Activated CD8-positive, alpha-beta T cell treated with anti-CD3 and anti-CD28 coated beads, Interleukin-2, amount 10 ng/mL, durations not matched to agents 7 days and 5 days (primary cell): ENCODE measurements around the gene TNFRSF19. TPM values are rescaled to one million over a fixed set of nuclear protein-coding genes. Genes with fewer than 3 reads are reported as not detected.

Source experiments
- ATAC-seq: fragments of 150-1000 bp; cut with Tn5 transposase; one replicate; pipeline ENCODE4 v1.10.0; 2021; ENCODE audit warnings: moderate library complexity
- CTCF ChIA-PET: fragments of 350-600 bp; sonication (Branson Sonifier 250); formaldehyde crosslinking; loops from one replicate; lab custom pipeline; 2021; ENCODE audit warnings: antibody characterized with exemption; lab: Charles Lee
- POLR2A ChIA-PET: fragments of 350-600 bp; sonication (Branson Sonifier 250); formaldehyde crosslinking; loops from one replicate; lab custom pipeline; 2021; ENCODE audit warnings: antibody characterized with exemption; lab: Charles Lee
- DNase-seq: peaks from one replicate; pipeline ENCODE4 v3.0.0-alpha.2; 2020
- H3K27ac Mint-ChIP-seq: one replicate; pipeline ENCODE4 v1.8.0; 2021; ENCODE audit warnings: mild to moderate bottlenecking, mixed read lengths
- H3K27me3 Mint-ChIP-seq: one replicate; pipeline ENCODE4 v1.8.0; 2021; ENCODE audit warnings: low read depth, mixed read lengths
- H3K36me3 Mint-ChIP-seq: one replicate; pipeline ENCODE4 v1.8.0; 2021; ENCODE audit warnings: low read depth, mixed read lengths
- H3K4me1 Mint-ChIP-seq: one replicate; pipeline ENCODE4 v1.8.0; 2021; ENCODE audit warnings: low read depth, mixed read lengths
- H3K4me3 Mint-ChIP-seq: one replicate; pipeline ENCODE4 v1.8.0; 2021; ENCODE audit warnings: mild to moderate bottlenecking, mixed read lengths
- H3K9me3 Mint-ChIP-seq: one replicate; pipeline ENCODE4 v1.8.0; 2022; ENCODE audit warnings: mixed read lengths; ENCODE audit not compliant: insufficient read depth
- total RNA-seq, 2 experiments: library from RNA; stranded (reverse); gene quantifications; one replicate each; pipeline ENCODE4 v1.2.3, GENCODE V29; 2021

The TNFRSF19 gene
- total RNA-seq, 2 experiments from 2014 or later, result 0.11 TPM; not detected in 1

DNA sequence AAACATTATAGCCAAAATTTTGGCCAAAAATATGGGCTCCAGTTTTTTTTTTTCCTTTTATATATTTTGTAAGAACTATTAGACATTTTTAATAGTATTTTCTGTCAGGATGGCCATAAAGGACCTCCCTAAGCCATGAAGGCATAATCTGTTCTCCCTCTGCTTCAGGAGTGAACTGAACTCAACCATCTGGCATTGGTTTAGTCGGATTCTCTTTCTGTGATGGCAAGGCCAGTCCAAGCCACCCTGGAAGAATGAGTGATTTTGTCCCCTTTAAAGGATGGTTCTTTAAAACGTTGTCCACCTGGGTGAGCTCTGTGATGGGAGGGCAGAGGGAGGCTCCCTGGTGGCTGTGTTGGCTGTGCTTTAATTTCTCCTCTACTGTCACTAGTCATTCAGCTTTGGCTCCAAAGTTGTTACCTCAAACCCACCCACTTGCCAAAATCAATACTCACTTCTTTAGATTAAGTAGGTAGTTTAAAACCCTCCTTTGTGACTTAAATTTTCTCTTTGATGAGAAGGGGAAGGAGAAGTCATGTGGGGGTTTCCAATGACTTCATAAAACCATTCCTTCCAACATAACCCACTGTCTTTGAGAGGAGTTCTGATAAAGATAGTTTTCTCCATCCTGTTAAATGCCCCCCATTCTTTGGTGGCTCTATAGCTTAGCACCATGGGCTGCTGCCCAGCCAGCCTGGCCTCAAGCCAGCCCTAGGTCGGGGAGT, 4.4 kb downstream of the TNFRSF19 start:
- DNase-seq (no peak), ATAC-seq (no peak)
- H3K4me1 Mint-ChIP-seq, result peaks cover 6% of the 10 kb centered on the region
- H3K27ac Mint-ChIP-seq, result no peak overlapping the region
- H3K4me3 Mint-ChIP-seq, result no peak overlapping the region
- no peaks in the 10 kb centered on the region for H3K9me3 Mint-ChIP-seq
- CTCF ChIA-PET, result interaction anchor here (0.6 to 1.0 kb wide), 4 partner anchors 9 to 133 kb away, joined by 3 read pairs; no protein-coding TSS in a partner anchor
- POLR2A ChIA-PET, result no interaction called here
- no peaks in the 10 kb centered on the region for H3K36me3 Mint-ChIP-seq
- H3K27me3 Mint-ChIP-seq, result peaks cover 36% of the 10 kb centered on the region

DNA sequence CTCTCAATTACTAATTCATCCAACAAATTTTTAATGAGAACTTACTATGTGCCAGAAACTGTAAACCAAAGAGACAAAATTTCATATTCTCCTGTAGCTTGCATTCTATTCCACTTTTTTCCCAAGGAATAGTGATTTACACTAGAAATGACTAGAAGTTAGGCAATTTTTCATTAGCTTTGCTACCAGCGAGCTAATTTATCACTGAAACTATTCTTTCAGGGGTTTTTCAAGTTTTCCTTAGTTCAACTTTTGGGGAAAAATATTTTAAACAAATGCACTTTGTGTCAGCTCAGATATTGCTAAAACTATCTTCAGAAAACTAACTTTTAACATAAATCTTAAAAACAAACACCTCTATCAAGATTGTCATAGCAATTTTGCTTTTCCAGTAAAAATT, 5.4 kb downstream of the TNFRSF19 start:
- no peak overlapping the region for H3K27ac Mint-ChIP-seq
- DNase-seq (no peak), ATAC-seq (no peak)
- H3K36me3 Mint-ChIP-seq, result no peaks in the 10 kb centered on the region
- peaks cover 13% of the 10 kb centered on the region for H3K4me1 Mint-ChIP-seq
- peaks cover 33% of the 10 kb centered on the region for H3K27me3 Mint-ChIP-seq
- ChIA-PET CTCF (interaction anchor here (0.9 kb wide), 2 partner anchors 10 to 132 kb away, joined by 3 read pairs; no protein-coding TSS in a partner anchor), POLR2A (no interaction called here)
- H3K4me3 Mint-ChIP-seq, result no peak overlapping the region
- no peaks in the 10 kb centered on the region for H3K9me3 Mint-ChIP-seq

DNA sequence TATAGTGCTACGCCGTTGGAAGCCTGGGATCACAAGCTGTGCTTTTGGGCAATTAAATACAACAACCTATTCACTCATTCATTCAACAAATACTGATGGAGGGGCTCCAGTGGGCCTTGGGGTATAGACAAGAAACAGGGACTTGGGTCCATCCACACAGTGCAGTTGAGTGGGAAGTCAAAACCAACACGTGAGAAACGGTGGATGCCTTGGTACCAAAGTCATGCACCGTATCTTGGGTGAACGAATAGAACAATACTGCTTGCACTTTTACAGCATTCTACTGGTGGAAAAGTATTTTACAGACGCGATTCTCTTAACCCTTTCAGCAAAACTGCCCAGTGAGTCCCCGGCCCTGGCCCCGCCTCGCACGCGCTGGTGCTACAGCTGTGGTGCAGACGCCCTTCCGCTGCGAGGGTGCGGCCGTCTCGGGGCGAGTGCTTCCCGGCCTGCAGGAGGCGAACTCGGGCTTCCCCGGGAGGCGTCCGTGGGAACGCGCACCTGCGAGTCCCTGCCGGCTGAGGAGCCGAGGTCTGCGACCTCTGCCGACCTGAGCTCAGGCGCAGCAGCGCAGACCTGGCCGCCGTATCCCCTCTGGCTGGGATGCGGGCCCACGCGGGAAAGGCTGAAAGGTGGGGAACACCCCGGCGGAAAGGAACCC, 8.3 kb downstream of the TNFRSF19 start:
- Mint-ChIP-seq H3K27ac (peak overlapping the region; percentile 55), H3K9me3 (no peaks in the 10 kb centered on the region), H3K4me1 (peaks cover 13% of the 10 kb centered on the region), H3K4me3 (peak overlapping the region; percentile 75), H3K36me3 (no peaks in the 10 kb centered on the region), H3K27me3 (peaks cover 43% of the 10 kb centered on the region)
- ChIA-PET CTCF (interaction anchor here (1.1 to 1.2 kb wide), 3 partner anchors 14 to 310 kb away, joined by 3 read pairs; no protein-coding TSS in a partner anchor), POLR2A (interaction anchor here (1.5 kb wide), 1 partner anchor 311 kb away, joined by 3 read pairs; the partner anchor contains the start of gene MIPEP)
- DNase-seq (peak; percentile 78), ATAC-seq (peak; percentile 77)

DNA sequence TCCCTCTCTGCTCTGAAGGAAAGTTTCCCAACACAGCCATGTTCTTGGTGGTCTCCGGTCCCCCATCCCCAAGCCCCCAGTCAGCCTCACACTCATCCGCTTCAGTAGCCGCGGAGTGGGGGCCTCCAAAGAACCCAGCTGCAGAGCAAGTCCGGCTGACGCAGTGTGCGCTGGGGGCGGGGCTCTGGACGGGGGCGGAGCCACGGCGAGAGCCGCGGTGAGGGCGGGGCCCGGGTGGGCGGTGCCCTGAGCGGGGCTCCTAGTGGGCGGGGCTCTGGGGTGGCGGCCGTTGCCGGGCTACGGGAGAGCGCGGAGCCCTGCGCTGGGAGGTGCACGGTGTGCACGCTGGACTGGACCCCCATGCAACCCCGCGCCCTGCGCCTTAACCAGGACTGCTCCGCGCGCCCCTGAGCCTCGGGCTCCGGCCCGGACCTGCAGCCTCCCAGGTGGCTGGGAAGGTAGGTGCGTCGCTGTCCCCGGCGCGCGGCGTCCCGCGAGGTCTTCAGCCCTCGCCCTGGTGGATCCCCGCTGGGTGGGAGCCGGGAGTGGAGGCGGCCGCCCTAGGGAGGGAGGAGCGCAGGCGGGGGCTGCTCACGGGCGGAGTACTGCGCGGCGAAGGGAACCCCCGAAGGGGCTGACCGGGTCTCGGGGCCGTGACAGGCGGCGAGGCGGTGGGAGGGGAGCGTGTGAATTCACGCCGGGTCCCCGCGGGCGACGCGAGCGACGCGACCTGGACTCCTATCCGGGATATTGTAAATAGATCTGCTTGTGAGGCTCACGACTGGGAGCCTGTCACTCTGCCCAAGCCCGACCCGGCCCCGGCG, 9.1 kb downstream of the TNFRSF19 start:
- peak; percentile 92 for DNase-seq
- H3K27ac Mint-ChIP-seq, result peak overlapping the region; percentile 55
- H3K4me3 Mint-ChIP-seq, result peak overlapping the region; percentile 75
- H3K27me3 Mint-ChIP-seq, result peaks cover 49% of the 10 kb centered on the region
- no peaks in the 10 kb centered on the region for H3K36me3 Mint-ChIP-seq
- ChIA-PET CTCF (interaction anchor here (1.1 to 1.2 kb wide), 2 partner anchors 31 to 309 kb away, joined by 3 read pairs; no protein-coding TSS in a partner anchor), POLR2A (interaction anchor here (1.5 kb wide), 1 partner anchor 310 kb away, joined by 3 read pairs; the partner anchor contains the start of gene MIPEP)
- peak; percentile 92 for ATAC-seq
- H3K4me1 Mint-ChIP-seq, result peaks cover 13% of the 10 kb centered on the region
- H3K9me3 Mint-ChIP-seq, result no peaks in the 10 kb centered on the region

DNA sequence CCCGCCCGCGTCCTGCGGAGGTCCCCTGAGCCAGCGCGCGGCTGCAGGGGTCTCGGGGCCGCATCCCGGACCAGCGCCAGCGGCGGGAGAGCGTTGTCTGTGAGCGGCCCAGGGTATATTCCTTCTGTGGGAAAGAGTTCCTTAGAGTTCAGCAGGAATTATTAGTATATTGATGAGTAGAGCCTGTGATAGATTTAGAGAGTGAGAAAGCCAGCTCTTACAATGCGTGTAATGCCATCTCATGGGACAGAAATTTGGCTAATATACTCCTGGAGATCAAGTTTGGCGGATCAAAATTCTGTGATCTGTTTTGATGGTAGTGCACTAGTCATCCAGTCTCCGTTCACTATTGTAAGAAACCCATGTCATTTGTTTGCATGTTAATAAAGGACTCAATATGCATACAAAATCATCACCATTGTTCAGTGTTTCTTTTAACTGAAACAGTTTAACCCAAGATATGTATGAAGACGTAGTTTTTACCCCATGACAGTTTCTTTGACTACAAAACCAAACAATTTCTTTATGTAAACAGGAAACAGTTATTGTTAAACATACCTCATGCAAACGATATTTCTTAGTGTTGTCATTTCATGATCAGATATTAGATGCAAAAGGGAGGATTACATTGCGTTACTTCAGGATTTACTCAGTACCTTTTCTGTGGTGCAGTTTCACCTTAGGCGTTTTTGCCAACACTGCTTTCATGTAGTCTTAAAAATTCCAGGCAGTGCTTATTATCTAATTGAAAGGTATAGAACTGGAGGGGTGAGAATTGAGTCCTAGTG, 9.9 kb downstream of the TNFRSF19 start:
- POLR2A ChIA-PET, result interaction anchor here (0.9 kb wide), 1 partner anchor 118 kb away, joined by 3 read pairs; no protein-coding TSS in a partner anchor
- H3K9me3 Mint-ChIP-seq, result no peaks in the 10 kb centered on the region
- DNase-seq (no peak), ATAC-seq (no peak)
- H3K27me3 Mint-ChIP-seq, result peaks cover 50% of the 10 kb centered on the region
- H3K4me1 Mint-ChIP-seq, result peaks cover 13% of the 10 kb centered on the region
- H3K27ac Mint-ChIP-seq, result no peak overlapping the region
- no peaks in the 10 kb centered on the region for H3K36me3 Mint-ChIP-seq
- CTCF ChIA-PET, result interaction anchor here (1.1 kb wide), 1 partner anchor 9 kb away, joined by 3 read pairs; the partner anchor contains the start of gene TNFRSF19
- H3K4me3 Mint-ChIP-seq, result peak overlapping the region; percentile 75

DNA sequence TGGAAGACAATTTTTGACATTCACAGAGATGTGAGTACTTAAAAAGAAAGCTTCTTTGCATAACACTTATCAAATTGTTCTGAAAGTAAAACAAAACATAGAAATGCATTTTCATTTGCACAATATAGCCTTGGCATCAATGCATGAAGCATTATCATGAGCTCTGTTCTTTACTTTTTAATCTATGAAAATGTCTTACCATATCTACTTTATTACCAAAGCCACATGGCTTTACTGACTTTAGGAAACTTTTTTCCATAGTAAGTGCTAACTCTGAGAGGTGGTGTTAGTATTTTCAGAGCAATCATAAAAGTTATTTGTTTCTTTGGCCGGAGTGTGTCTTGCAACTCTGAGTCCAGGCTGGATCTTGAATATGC, 10.5 kb downstream of the TNFRSF19 start:
- H3K27ac Mint-ChIP-seq, result no peak overlapping the region
- H3K9me3 Mint-ChIP-seq, result no peaks in the 10 kb centered on the region
- H3K4me3 Mint-ChIP-seq, result no peak overlapping the region
- ChIA-PET POLR2A (interaction anchor here (0.9 kb wide), 1 partner anchor 118 kb away, joined by 3 read pairs; no protein-coding TSS in a partner anchor), CTCF (interaction anchor here (1.1 kb wide), 1 partner anchor 10 kb away, joined by 3 read pairs; the partner anchor contains the start of gene TNFRSF19)
- DNase-seq (no peak), ATAC-seq (no peak)
- H3K36me3 Mint-ChIP-seq, result no peaks in the 10 kb centered on the region
- peaks cover 13% of the 10 kb centered on the region for H3K4me1 Mint-ChIP-seq
- peaks cover 51% of the 10 kb centered on the region for H3K27me3 Mint-ChIP-seq

DNA sequence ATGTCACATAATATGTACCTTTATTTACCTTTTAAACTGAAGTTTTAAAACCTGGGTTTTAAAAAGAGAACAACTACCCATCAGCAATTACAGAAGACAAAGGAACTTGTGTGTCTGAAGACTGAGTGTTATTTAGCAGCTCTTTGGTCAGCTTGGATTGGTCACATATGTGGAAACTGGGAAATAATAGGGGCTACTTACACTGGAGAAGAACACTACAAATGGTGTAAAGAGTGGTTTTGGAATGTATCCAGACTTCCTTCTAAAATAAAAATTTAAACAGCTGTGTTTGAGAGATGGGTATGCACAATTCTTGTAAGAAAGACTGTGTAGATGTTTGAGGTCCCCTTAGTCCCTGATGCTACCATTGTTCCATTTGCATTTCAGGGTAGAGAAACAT, 13.3 kb downstream of the TNFRSF19 start:
- ChIA-PET CTCF (no interaction called here), POLR2A (no interaction called here)
- Mint-ChIP-seq H3K4me3 (no peak overlapping the region), H3K36me3 (no peaks in the 10 kb centered on the region), H3K9me3 (no peaks in the 10 kb centered on the region), H3K4me1 (peaks cover 8% of the 10 kb centered on the region), H3K27ac (no peak overlapping the region), H3K27me3 (peaks cover 43% of the 10 kb centered on the region)
- no peak for ATAC-seq
- no peak for DNase-seq

DNA sequence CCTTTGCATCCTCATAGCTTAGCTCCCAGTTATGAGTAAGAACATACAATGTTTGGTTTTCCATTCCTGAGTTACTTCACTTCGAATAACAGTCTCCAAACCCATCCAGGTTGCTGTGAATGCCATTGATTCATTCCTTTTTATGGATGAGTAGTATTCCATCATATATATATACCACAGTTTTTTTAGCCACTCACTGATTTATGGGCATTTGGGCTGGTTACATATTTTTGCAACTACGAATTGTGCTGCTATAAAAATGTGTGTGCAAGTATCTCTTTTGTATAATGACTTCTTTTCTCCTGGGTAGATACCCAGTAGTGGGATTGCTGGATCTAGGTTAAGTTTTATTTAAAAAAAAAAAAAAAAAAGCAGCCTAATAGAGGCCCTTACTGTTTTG, 14.1 kb downstream of the TNFRSF19 start:
- no peak for ATAC-seq
- no peak for DNase-seq
- ChIA-PET CTCF (no interaction called here), POLR2A (no interaction called here)
- Mint-ChIP-seq H3K9me3 (no peaks in the 10 kb centered on the region), H3K4me1 (peaks cover 7% of the 10 kb centered on the region), H3K4me3 (no peak overlapping the region), H3K27me3 (peaks cover 45% of the 10 kb centered on the region), H3K36me3 (no peaks in the 10 kb centered on the region), H3K27ac (no peak overlapping the region)

DNA sequence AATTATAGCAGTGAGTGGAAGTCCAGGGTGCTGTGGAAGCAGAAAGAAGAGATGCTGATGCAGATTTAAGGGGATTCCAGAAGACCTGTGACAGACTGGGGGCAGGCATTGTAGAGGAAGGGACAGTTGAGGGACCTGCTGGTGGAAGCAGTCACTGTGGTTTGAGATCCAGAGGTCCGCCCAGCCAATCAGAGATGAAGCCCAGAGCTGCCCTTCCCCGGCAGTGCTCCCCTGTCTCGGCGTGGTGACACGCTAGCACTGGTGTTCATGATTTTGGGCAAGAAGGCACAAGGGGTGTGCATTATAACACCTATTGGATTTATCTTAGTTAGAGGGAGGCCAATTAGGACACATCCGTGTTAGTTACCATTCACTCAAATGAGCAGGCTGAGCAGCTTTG, 16.1 kb downstream of the TNFRSF19 start:
- Mint-ChIP-seq H3K4me3 (no peak overlapping the region), H3K4me1 (no peaks in the 10 kb centered on the region), H3K27me3 (peaks cover 39% of the 10 kb centered on the region), H3K9me3 (no peaks in the 10 kb centered on the region), H3K36me3 (no peaks in the 10 kb centered on the region), H3K27ac (no peak overlapping the region)
- CTCF ChIA-PET, result no interaction called here
- POLR2A ChIA-PET, result no interaction called here
- no peak for ATAC-seq
- DNase-seq, result no peak

DNA sequence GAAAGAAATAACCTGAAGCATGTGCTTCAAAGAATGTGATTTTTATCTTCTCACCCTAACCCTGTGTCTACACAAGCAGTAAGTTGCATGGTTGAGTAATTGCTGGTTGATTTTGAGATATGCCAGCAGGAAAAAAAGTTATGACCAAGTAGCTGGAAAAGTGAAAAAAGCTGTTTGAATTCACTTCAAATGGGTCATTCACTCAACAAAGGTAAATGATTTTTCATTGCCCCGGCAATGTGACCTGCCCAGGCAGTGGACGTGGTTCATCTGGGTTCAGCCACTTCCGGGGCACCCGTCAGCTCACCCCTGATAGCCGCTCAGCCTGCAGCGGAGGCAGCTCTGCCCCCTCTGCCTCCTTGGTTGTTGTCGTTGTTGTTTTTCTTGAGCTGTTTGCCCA, 18.5 kb downstream of the TNFRSF19 start:
- no peaks in the 10 kb centered on the region for H3K9me3 Mint-ChIP-seq
- no peaks in the 10 kb centered on the region for H3K36me3 Mint-ChIP-seq
- no peak for ATAC-seq
- no peak overlapping the region for H3K4me3 Mint-ChIP-seq
- peaks cover 4% of the 10 kb centered on the region for H3K4me1 Mint-ChIP-seq
- POLR2A ChIA-PET, result no interaction called here
- peaks cover 22% of the 10 kb centered on the region for H3K27me3 Mint-ChIP-seq
- CTCF ChIA-PET, result no interaction called here
- no peak overlapping the region for H3K27ac Mint-ChIP-seq
- DNase-seq, result no peak

DNA sequence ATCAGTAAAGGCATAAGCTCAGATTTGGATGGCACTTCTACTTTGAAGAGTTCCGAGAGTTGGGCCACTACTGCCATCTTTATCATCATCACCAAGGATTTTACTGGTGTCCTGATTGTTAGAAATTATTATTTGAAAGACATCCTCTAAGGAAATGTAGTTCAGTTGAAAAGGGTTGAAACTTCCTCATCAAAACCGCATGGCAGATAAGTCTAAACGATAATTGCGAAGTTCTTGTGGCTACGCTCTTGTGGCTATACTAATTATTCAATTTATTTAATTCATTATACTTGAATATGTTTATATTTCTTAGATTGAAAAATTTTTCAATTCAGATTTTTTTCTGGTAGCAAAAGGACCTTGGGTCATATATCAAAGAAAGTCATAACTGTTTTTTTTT, 22.4 kb downstream of the TNFRSF19 start:
- ChIA-PET CTCF (no interaction called here), POLR2A (interaction anchor here (0.7 kb wide), 1 partner anchor 10 kb away, joined by 3 read pairs; no protein-coding TSS in a partner anchor)
- no peak for ATAC-seq
- Mint-ChIP-seq H3K36me3 (no peaks in the 10 kb centered on the region), H3K9me3 (no peaks in the 10 kb centered on the region), H3K4me3 (no peak overlapping the region), H3K27ac (no peak overlapping the region), H3K27me3 (peaks cover 29% of the 10 kb centered on the region), H3K4me1 (peaks cover 4% of the 10 kb centered on the region)
- no peak for DNase-seq
